ENCODE results near the gene PIK3CG. TPM values are rescaled to one million over a fixed set of nuclear protein-coding genes. Genes with fewer than 3 reads are reported as not detected.

The PIK3CG gene
- total and polyA plus RNA-seq, 2 donors (not counting 1 experiment from before 2014, with no cell fraction given) = 13.3 to 44.8 TPM

- Histone ChIP-seq H3K9ac (ENCODE audit: low read length) (no peak overlapping the region), H2AFZ (ENCODE audit: insufficient read depth, low read depth, low read length, poor library complexity, severe bottlenecking) (no peak overlapping the region), H3K4me2 (replicated peaks; ENCODE audit: low read depth, low read length, poor library complexity, severe bottlenecking) (peak overlapping the region; percentile 41), H3K4me1 (ENCODE audit: control insufficient read depth in 2 of 2, insufficient read depth in 2 of 2, low read length in 2 of 2) (peaks cover 15% of the 10 kb centered on the region in 2 donors), H3K9me3 (ENCODE audit: control extremely low read depth in 1 of 3, control insufficient read depth in 2 of 3, insufficient read depth in 1 of 3, low read length in 2 of 3) (no peaks in the 10 kb centered on the region), H3K27me3 (replicated peaks in 1 of 4; ENCODE audit: control extremely low read depth in 1 of 4, control insufficient read depth in 3 of 4, insufficient read depth in 4 of 4, low read length in 3 of 4) (no peaks in the 10 kb centered on the region), H3K79me2 (ENCODE audit: control insufficient read depth, insufficient read depth, low read length) (peaks cover 33% of the 10 kb centered on the region), H3K4me3 (ENCODE audit: control extremely low read depth in 1 of 5, extremely low read depth in 1 of 5, insufficient read depth in 1 of 5, low read depth in 2 of 5, low read length in 4 of 5) (no peak overlapping the region), H3K27ac (ENCODE audit: low read length in 2 of 2) (no peak overlapping the region), H3K36me3 (replicated peaks in 1 of 2; ENCODE audit: control extremely low read depth in 1 of 2, control insufficient read depth in 1 of 2, extremely low read depth in 1 of 2, insufficient read depth in 2 of 2, low read length in 1 of 2) (peaks cover 27 to 99% of the 10 kb centered on the region in 2 experiments), H4K20me1 (ENCODE audit: control insufficient read depth, insufficient read depth, low read length, poor library complexity, severe bottlenecking) (peaks cover 26% of the 10 kb centered on the region)
- peak; percentile 35 for DNase-seq
- TF ChIP-seq EZH2 (IDR thresholded peaks at IDR 0.05; ENCODE audit: borderline replicate concordance, insufficient read depth, low read depth, low read length, poor library complexity, severe bottlenecking) = no peak
- TF ChIP-seq, protein P1, sequence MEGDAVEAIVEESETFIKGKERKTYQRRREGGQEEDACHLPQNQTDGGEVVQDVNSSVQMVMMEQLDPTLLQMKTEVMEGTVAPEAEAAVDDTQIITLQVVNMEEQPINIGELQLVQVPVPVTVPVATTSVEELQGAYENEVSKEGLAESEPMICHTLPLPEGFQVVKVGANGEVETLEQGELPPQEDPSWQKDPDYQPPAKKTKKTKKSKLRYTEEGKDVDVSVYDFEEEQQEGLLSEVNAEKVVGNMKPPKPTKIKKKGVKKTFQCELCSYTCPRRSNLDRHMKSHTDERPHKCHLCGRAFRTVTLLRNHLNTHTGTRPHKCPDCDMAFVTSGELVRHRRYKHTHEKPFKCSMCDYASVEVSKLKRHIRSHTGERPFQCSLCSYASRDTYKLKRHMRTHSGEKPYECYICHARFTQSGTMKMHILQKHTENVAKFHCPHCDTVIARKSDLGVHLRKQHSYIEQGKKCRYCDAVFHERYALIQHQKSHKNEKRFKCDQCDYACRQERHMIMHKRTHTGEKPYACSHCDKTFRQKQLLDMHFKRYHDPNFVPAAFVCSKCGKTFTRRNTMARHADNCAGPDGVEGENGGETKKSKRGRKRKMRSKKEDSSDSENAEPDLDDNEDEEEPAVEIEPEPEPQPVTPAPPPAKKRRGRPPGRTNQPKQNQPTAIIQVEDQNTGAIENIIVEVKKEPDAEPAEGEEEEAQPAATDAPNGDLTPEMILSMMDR (IDR thresholded peaks at IDR 0.05) = no peak
- ChIA-PET POLR2A (no interaction called here), CTCF (interaction anchor here (0.7 kb wide), 1 partner anchor 91 kb away, joined by 3 read pairs; no protein-coding TSS in a partner anchor)
- Mint-ChIP-seq H3K9me3 (ENCODE audit: insufficient read depth) (no peaks in the 10 kb centered on the region), H3K27ac (peak overlapping the region; percentile 62), H3K4me1 (peaks cover 31% of the 10 kb centered on the region), H3K27me3 (no peaks in the 10 kb centered on the region), H3K4me3 (peak overlapping the region; percentile 66)
- intact Hi-C loops (cut with micrococcal nuclease) = loop anchor here (2.0 kb wide), 1 partner anchor 15 kb away; no protein-coding TSS in a partner anchor
- WGBS (ENCODE audit: insufficient coverage) = no CpG with 5 or more reads among the region's 2 CpGs
- peak; percentile 71 for ATAC-seq (ENCODE audit: low read depth)
Observed at GRCh38 chr7:106883456-106884026, 18.5 kb downstream of the PIK3CG start.

DNA sequence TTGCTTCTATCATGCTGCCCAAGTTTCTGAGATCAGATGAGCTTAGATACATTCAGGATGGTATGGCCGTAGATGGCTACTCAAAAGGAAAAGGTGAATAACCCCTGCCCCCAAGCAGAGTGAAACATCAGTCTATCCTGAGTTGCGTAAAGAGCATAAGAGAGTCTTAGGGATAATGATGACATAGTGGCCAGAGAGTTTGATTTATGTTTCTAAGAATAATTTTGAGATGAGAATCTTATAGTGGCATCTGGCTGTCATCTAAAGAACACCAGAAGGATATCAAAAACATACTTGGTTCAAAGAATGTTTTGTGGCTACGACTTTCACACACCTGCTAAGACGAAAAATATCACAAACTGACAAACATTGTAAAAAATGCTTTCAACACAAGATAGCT is 20.6 kb downstream of the PIK3CG start:
- WGBS (ENCODE audit: insufficient coverage) = 100% methylated on average over 1 of the region's 4 CpGs
- H3K36me3 ChIP-seq (replicated peaks in 1 of 2; ENCODE audit: control extremely low read depth in 1 of 2, control insufficient read depth in 1 of 2, extremely low read depth in 1 of 2, insufficient read depth in 2 of 2, low read length in 1 of 2) = peaks cover 21 to 96% of the 10 kb centered on the region in 2 experiments
- Mint-ChIP-seq H3K27me3 (no peaks in the 10 kb centered on the region), H3K9me3 (ENCODE audit: insufficient read depth) (no peaks in the 10 kb centered on the region), H3K27ac (no peak overlapping the region), H3K4me1 (peaks cover 25% of the 10 kb centered on the region), H3K4me3 (no peak overlapping the region)
- intact Hi-C loops (cut with micrococcal nuclease) = no loop called here
- H3K79me2 ChIP-seq (ENCODE audit: control insufficient read depth, insufficient read depth, low read length) = peaks cover 19% of the 10 kb centered on the region
- ChIA-PET CTCF (interaction anchor here (1.2 to 2.0 kb wide), 2 partner anchors 93 to 225 kb away, joined by 3 to 5 read pairs; partner anchors contain the start of gene CCDC71L), POLR2A (no interaction called here)
- no peaks in the 10 kb centered on the region for H3K9me3 ChIP-seq (ENCODE audit: control extremely low read depth in 1 of 3, control insufficient read depth in 2 of 3, insufficient read depth in 1 of 3, low read length in 2 of 3)
- H3K9ac ChIP-seq (ENCODE audit: low read length) = no peak overlapping the region
- TF ChIP-seq, protein P1 (IDR thresholded peaks at IDR 0.05) = no peak
- no peak for TF ChIP-seq EZH2 (IDR thresholded peaks at IDR 0.05; ENCODE audit: borderline replicate concordance, insufficient read depth, low read depth, low read length, poor library complexity, severe bottlenecking)
- H2AFZ ChIP-seq (ENCODE audit: insufficient read depth, low read depth, low read length, poor library complexity, severe bottlenecking) = no peak overlapping the region
- peaks cover 11% of the 10 kb centered on the region for H4K20me1 ChIP-seq (ENCODE audit: control insufficient read depth, insufficient read depth, low read length, poor library complexity, severe bottlenecking)
- H3K27ac ChIP-seq (ENCODE audit: low read length in 2 of 2) = no peak overlapping the region
- no peak overlapping the region for H3K4me2 ChIP-seq (replicated peaks; ENCODE audit: low read depth, low read length, poor library complexity, severe bottlenecking)
- no peak for DNase-seq
- ATAC-seq (ENCODE audit: low read depth) = no peak
- no peak overlapping the region for H3K4me3 ChIP-seq (ENCODE audit: control extremely low read depth in 1 of 5, extremely low read depth in 1 of 5, insufficient read depth in 1 of 5, low read depth in 2 of 5, low read length in 4 of 5)
- H3K27me3 ChIP-seq (replicated peaks in 1 of 4; ENCODE audit: control extremely low read depth in 1 of 4, control insufficient read depth in 3 of 4, insufficient read depth in 4 of 4, low read length in 3 of 4) = no peaks in the 10 kb centered on the region
- H3K4me1 ChIP-seq (ENCODE audit: control insufficient read depth in 2 of 2, insufficient read depth in 2 of 2, low read length in 2 of 2) = peaks cover 15% of the 10 kb centered on the region in 2 donors

Measured in B cell (primary cell).